ENCODE results near the gene C4orf54.

The C4orf54 gene

GRCh38 chr4:99634742-99635360, 22.8 kb downstream of the C4orf54 start:
- ATAC-seq (ENCODE audit: insufficient read depth, low read depth) (no peak), DNase-seq (no peak)
- no peaks in the 10 kb centered on the region for H3K36me3 ChIP-seq (ENCODE audit: insufficient read depth, low read length)

GRCh38 chr4:99633772-99634171, 23.9 kb downstream of the C4orf54 start:
- Histone ChIP-seq H3K27ac (ENCODE audit: low read length) (no peak overlapping the region), H3K9ac (ENCODE audit: low read depth, low read length) (no peak overlapping the region), H4K20me1 (ENCODE audit: insufficient read depth, low read length) (no peaks in the 10 kb centered on the region), H2AFZ (ENCODE audit: low read depth, low read length) (no peak overlapping the region), H3K4me1 (ENCODE audit: insufficient read depth, low read length) (no peaks in the 10 kb centered on the region), H3K36me3 (ENCODE audit: insufficient read depth, low read length) (no peaks in the 10 kb centered on the region), H3K9me3 (ENCODE audit: insufficient read depth, low read length, severe bottlenecking) (no peaks in the 10 kb centered on the region), H3K4me3 (ENCODE audit: low read depth in 1 of 2, low read length in 2 of 2) (no peak overlapping the region), H3K4me2 (ENCODE audit: insufficient read depth, low read length) (no peak overlapping the region), H3K79me2 (ENCODE audit: insufficient read depth, low read length) (no peaks in the 10 kb centered on the region), H3K27me3 (ENCODE audit: insufficient read depth, low read length, poor library complexity) (no peaks in the 10 kb centered on the region)
- TF ChIP-seq CTCF (IDR thresholded peaks at IDR 0.05; ENCODE audit: borderline replicate concordance, extremely low read depth, low read length, poor library complexity, severe bottlenecking): no peak
- TF ChIP-seq EZH2 (IDR thresholded peaks at IDR 0.05; ENCODE audit: borderline replicate concordance, low read depth, low read length, severe bottlenecking): no peak
- DNase-seq: no peak
- ATAC-seq (ENCODE audit: insufficient read depth, low read depth): no peak

More at GRCh38 chr4:99634742-99635360, 22.8 kb downstream of the C4orf54 start:
- Histone ChIP-seq H3K27me3 (ENCODE audit: insufficient read depth, low read length, poor library complexity) (no peaks in the 10 kb centered on the region), H3K9me3 (ENCODE audit: insufficient read depth, low read length, severe bottlenecking) (no peaks in the 10 kb centered on the region), H2AFZ (ENCODE audit: low read depth, low read length) (no peak overlapping the region), H3K4me2 (ENCODE audit: insufficient read depth, low read length) (no peak overlapping the region), H3K4me1 (ENCODE audit: insufficient read depth, low read length) (no peaks in the 10 kb centered on the region), H3K79me2 (ENCODE audit: insufficient read depth, low read length) (no peaks in the 10 kb centered on the region), H3K9ac (ENCODE audit: low read depth, low read length) (no peak overlapping the region), H4K20me1 (ENCODE audit: insufficient read depth, low read length) (no peaks in the 10 kb centered on the region), H3K4me3 (ENCODE audit: low read depth in 1 of 2, low read length in 2 of 2) (no peak overlapping the region), H3K27ac (ENCODE audit: low read length) (no peak overlapping the region)
- no peak for TF ChIP-seq CTCF (IDR thresholded peaks at IDR 0.05; ENCODE audit: borderline replicate concordance, extremely low read depth, low read length, poor library complexity, severe bottlenecking)

- H3K27me3 ChIP-seq (ENCODE audit: insufficient read depth, low read length, poor library complexity): no peaks in the 10 kb centered on the region
- H3K36me3 ChIP-seq (ENCODE audit: insufficient read depth, low read length): no peaks in the 10 kb centered on the region
- no peak for ATAC-seq (ENCODE audit: insufficient read depth, low read depth)
- H3K9me3 ChIP-seq (ENCODE audit: insufficient read depth, low read length, severe bottlenecking): no peaks in the 10 kb centered on the region
- H3K9ac ChIP-seq (ENCODE audit: low read depth, low read length): no peak overlapping the region
- H2AFZ ChIP-seq (ENCODE audit: low read depth, low read length): no peak overlapping the region
- no peak for DNase-seq
- no peak overlapping the region for H3K4me3 ChIP-seq (ENCODE audit: low read depth in 1 of 2, low read length in 2 of 2)
- H3K4me2 ChIP-seq (ENCODE audit: insufficient read depth, low read length): no peak overlapping the region
- TF ChIP-seq EZH2 (IDR thresholded peaks at IDR 0.05; ENCODE audit: borderline replicate concordance, low read depth, low read length, severe bottlenecking): no peak
- no peak for TF ChIP-seq CTCF (IDR thresholded peaks at IDR 0.05; ENCODE audit: borderline replicate concordance, extremely low read depth, low read length, poor library complexity, severe bottlenecking)
- H3K27ac ChIP-seq (ENCODE audit: low read length): no peak overlapping the region
- H3K4me1 ChIP-seq (ENCODE audit: insufficient read depth, low read length): no peaks in the 10 kb centered on the region
- no peaks in the 10 kb centered on the region for H4K20me1 ChIP-seq (ENCODE audit: insufficient read depth, low read length)
- no peaks in the 10 kb centered on the region for H3K79me2 ChIP-seq (ENCODE audit: insufficient read depth, low read length)
Observed at GRCh38 chr4:99630857-99631360, 26.7 kb downstream of the C4orf54 start.

Measured in DND-41 (cell line).